ENCODE results near the gene CYP3A7. TPM values are rescaled to one million over a fixed set of nuclear protein-coding genes. Genes with fewer than 3 reads are reported as not detected.

CYP3A7 gene
- total and polyA plus RNA-seq, 9 of the 15 experiments (the other 6 are each of a cell fraction or from before 2014, with no cell fraction given), result 0.20 TPM; not detected in 8

GRCh38 chr7:99665312-99666012, 69.5 kb downstream of the CYP3A7 start (continued):
- TF ChIP-seq GMEB1 (CRISPR knock-in tag; IDR thresholded peaks at IDR 0.05) (no peak), ZNF785 (CRISPR knock-in tag; IDR thresholded peaks at IDR 0.05) (no peak), ASH1L (IDR thresholded peaks at IDR 0.05; ENCODE audit: borderline replicate concordance, low read depth, partially characterized antibody) (no peak), ZNF707 (CRISPR knock-in tag; conservative IDR thresholded peaks at IDR 0.05) (no peak), ZBTB34 (CRISPR knock-in tag; IDR thresholded peaks at IDR 0.05) (no peak), RNF2 (IDR thresholded peaks at IDR 0.05) (peak; percentile 90; the same call in 1 of the 2 replicates), RBM14 (IDR thresholded peaks at IDR 0.05; ENCODE audit: borderline replicate concordance, insufficient read depth, low read depth, low read length) (no peak), ARID2 (IDR thresholded peaks at IDR 0.05) (no peak), ZNF511 (CRISPR knock-in tag; IDR thresholded peaks at IDR 0.05) (no peak), CREBBP (IDR thresholded peaks at IDR 0.05; ENCODE audit: low read depth, low read length) (no peak), TRIM24 (IDR thresholded peaks at IDR 0.05) (peak; percentile 97 to 98), ZFX (CRISPR knock-in tag; IDR thresholded peaks at IDR 0.05) (no peak), NCOR1 (IDR thresholded peaks at IDR 0.05) (peak; percentile 99), ZNF76 (CRISPR knock-in tag; IDR thresholded peaks at IDR 0.05; ENCODE audit: borderline replicate concordance) (no peak), NCOA6 (IDR thresholded peaks at IDR 0.05) (peak; percentile 24; the same call in 1 of the 2 replicates), UBTF (IDR thresholded peaks at IDR 0.05; ENCODE audit: borderline replicate concordance in 1 of 2, low read depth in 2 of 2, low read length in 2 of 2) (no peak), MAFK (IDR thresholded peaks at IDR 0.05; ENCODE audit: low read length) (peak; percentile 90), PTTG1 (tag; IDR thresholded peaks at IDR 0.05; ENCODE audit: low read depth) (no peak), ZNF589 (CRISPR knock-in tag; IDR thresholded peaks at IDR 0.05; ENCODE audit: low read depth) (no peak), RUNX1 (IDR thresholded peaks at IDR 0.05; ENCODE audit: low read depth) (0 out of 2 replicates have a peak, but pooled peaks have one; percentile 75)
